Ectodermal cell (in vitro differentiated cells): ENCODE results near the gene SNW1.
A peak's percentile ranks its signal among the peaks of the same experiment; 100 is the strongest.

ENCODE experiments used
- H3K27ac ChIP-seq: 2 replicates; pipeline ENCODE4 v1.7.0; 2013; ENCODE audit warnings: mild to moderate bottlenecking, low read depth, low read length; ENCODE audit not compliant: insufficient read depth, poor library complexity, severe bottlenecking
- H3K27me3 ChIP-seq: 2 replicates; pipeline ENCODE4 v1.7.0; 2013; ENCODE audit warnings: mild to moderate bottlenecking, low read length; ENCODE audit not compliant: insufficient read depth, control insufficient read depth, poor library complexity, severe bottlenecking
- H3K36me3 ChIP-seq: one replicate; pipeline ENCODE4 v1.7.0; 2013; ENCODE audit warnings: low read length; ENCODE audit not compliant: control insufficient read depth, insufficient read depth
- H3K4me1 ChIP-seq: one replicate; pipeline ENCODE4 v1.7.0; 2013; ENCODE audit warnings: low read length; ENCODE audit not compliant: control insufficient read depth, insufficient read depth
- H3K4me3 ChIP-seq: 2 replicates; pipeline ENCODE4 v1.7.0; 2013; ENCODE audit warnings: low read depth, low read length, control low read depth; ENCODE audit not compliant: insufficient read depth
- H3K9me3 ChIP-seq: 2 replicates; pipeline ENCODE4 v1.7.0; 2013; ENCODE audit warnings: mild to moderate bottlenecking, low read length, moderate library complexity; ENCODE audit not compliant: control insufficient read depth
- WGBS, 2 experiments: methylation state at CpG; one replicate each; pipeline ENCODE4 v1.1.7; 2013; ENCODE audit warnings: missing lambda C conversion rate in 2 of 2; 5-methylcytosine and 5-hydroxymethylcytosine counted together

The SNW1 gene

DNA sequence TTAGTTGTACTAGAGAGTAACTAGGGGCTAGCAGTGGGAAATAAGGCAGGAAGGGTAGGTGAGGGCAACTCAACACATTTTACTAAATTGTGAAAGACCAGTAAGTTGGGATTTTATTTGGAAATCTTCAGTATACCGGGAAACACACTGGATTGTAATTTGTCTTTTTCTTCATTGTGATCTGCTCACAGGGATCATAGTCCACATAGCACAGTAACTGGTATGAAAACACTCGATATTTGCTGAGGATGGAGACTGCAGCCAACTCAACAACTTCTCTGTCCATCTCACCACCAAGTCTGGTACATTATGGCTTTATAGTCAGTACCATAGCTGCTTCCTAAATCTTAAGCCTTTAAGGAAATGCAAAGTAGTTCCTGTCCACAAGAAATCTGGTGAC, 50.6 kb downstream of the SNW1 start:
- Histone ChIP-seq H3K4me1 (peaks cover 6% of the 10 kb centered on the region), H3K4me3 (no peak overlapping the region), H3K9me3 (no peaks in the 10 kb centered on the region), H3K27me3 (no peaks in the 10 kb centered on the region), H3K27ac (no peak overlapping the region), H3K36me3 (peaks cover 15% of the 10 kb centered on the region)
- 94 to 98% methylated on average over 2 of the region's 2 CpGs for WGBS, 2 experiments

DNA sequence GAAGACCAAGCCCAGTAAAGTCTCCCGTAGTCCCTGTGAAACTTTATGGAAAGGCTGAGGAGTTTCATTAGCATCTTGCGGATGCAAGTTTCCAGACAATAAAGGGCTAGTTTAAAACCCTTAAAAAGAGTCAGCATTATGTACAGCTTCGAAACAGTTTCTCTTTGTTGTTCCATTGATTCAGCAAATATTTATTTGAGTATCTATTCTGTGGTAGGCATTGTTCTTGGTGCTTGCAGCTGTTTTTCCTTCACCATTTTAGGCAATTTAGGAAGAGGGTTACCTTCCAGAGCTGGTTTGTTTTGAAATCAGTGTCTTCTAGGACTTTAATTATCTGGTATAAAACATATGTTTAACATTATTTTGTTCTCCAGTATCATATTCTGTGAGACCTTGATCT, 51.5 kb downstream of the SNW1 start:
- H3K9me3 ChIP-seq = no peaks in the 10 kb centered on the region
- H3K4me3 ChIP-seq = peak overlapping the region; percentile 86
- 65 to 70% methylated on average over 3 of the region's 3 CpGs for WGBS, 2 experiments
- H3K27ac ChIP-seq = no peak overlapping the region
- H3K27me3 ChIP-seq = no peaks in the 10 kb centered on the region
- H3K4me1 ChIP-seq = peaks cover 6% of the 10 kb centered on the region
- peaks cover 14% of the 10 kb centered on the region for H3K36me3 ChIP-seq

DNA sequence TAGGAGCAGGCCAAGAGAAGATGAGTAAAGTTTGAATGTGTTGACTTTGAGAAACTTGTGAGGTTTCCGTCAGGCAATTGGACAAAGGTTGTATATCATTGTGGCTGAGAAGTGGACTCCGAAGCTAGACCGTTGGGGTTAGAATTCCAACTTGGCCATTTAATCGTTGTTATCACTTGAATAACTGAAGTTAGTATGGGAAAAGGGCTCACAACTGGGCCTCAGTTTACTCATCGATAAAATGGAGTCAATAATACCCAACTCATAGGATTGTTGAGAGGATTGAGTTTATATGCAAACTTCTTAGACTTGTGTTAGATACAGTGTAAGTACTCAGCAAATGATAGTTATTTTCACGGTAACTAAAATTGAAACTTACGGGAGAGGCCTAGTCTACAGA, 52.2 kb downstream of the SNW1 start:
- Histone ChIP-seq H3K27ac (no peak overlapping the region), H3K9me3 (no peaks in the 10 kb centered on the region), H3K36me3 (peaks cover 14% of the 10 kb centered on the region), H3K4me3 (peak overlapping the region; percentile 86), H3K27me3 (no peaks in the 10 kb centered on the region), H3K4me1 (peaks cover 6% of the 10 kb centered on the region)
- 13 to 21% methylated on average over 6 to 7 of the region's 7 CpGs for WGBS, 2 experiments

DNA sequence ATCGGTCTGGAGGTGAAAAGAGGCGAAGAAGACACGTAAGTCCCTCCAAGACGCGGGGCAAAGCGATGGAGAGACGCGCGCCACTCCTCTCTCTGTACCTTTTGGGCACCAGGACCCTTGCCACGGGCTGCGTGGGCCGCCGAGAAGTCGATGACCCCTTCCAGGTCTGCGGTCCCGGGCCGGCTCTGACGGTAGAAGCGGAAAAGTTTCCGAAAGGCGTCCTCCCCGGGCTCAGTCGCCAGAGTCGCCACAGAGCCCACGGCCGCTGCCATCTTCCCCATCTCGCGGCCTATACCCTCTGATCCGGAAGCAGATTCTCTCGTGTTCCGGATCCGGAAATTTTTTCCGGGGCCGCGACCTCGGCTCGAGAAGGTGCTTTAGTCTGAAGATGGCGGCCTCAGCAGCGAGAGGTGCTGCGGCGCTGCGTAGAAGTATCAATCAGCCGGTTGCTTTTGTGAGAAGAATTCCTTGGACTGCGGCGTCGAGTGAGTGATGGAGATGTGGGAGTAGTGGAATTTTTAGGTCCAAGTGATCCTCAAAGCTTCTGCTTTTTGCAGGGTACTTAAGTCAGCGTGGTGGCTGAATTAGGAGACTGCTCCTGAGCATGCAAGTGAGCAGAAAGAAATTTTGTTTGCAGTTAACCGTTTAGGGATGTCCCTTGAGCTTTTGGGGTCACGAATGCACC, 53.1 kb downstream of the SNW1 start, which contains the start of the genes ALKBH1 and SLIRP:
Gene ALKBH1, minus strand, starts transcription at position 300 of the 685 bp plus-strand sequence. Its CDS starts 19 bp downstream, at position 281.
Gene SLIRP, plus strand, starts transcription at position 380 of the 685 bp plus-strand sequence. Its CDS starts 9 bp downstream, at position 389.
- 0 to 1% methylated on average over 49 of the region's 49 CpGs for WGBS, 2 experiments
- H3K27ac ChIP-seq = peak within 1 kb of the TSS; percentile 69
- H3K36me3 ChIP-seq = peaks cover 19% of the 10 kb centered on the region

DNA sequence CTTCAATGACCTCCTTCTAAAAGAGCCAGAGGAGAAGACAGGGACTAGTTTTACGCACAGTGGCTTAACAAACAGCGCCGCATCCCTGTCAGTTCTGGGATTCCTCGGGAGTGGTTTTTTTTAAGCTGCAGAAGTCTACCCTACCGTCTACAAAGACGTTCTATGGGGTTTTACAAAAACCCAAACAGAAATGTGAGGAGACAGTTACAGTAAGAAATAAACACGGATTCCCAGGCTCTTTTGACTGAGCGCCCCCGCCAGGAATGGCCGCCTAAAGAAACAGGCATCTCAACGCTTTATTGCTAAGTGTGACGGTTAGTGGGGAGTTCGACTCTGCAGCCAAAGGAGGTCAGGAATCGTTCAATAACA, 53.6 kb downstream of the SNW1 start:
- H3K27me3 ChIP-seq = no peaks in the 10 kb centered on the region
- 0 to 1% methylated on average over 14 of the region's 14 CpGs for WGBS, 2 experiments
- H3K4me3 ChIP-seq = peak overlapping the region; percentile 86
- no peaks in the 10 kb centered on the region for H3K9me3 ChIP-seq
- H3K36me3 ChIP-seq = peaks cover 19% of the 10 kb centered on the region
- no peak overlapping the region for H3K27ac ChIP-seq
- H3K4me1 ChIP-seq = peaks cover 6% of the 10 kb centered on the region

More for the DNA sequence above, 53.1 kb downstream of the SNW1 start, which contains the start of the genes ALKBH1 and SLIRP:
- Histone ChIP-seq H3K9me3 (no peaks in the 10 kb centered on the region), H3K4me3 (peak within 1 kb of the TSS; percentile 86), H3K27me3 (no peaks in the 10 kb centered on the region), H3K4me1 (peaks cover 6% of the 10 kb centered on the region)

DNA sequence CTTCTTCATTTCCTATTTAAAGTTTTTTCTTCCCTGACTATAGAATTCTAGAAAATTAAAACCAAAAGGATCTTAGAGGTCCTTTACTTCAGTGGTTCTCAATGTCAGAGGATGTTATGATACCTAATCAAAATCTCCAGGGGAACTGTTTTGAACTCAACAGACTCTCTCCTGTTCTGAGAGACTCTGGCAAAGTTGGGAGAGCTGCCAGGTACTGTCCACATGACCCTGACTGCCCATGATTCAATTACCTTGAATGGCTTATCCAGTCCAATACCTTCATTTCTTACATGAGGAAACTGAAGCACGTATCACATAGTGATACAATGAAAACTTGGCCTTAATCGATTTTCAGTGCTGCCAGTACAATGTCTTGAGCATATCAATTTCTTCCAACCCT, 69.7 kb downstream of the SNW1 start:
- no peaks in the 10 kb centered on the region for H3K9me3 ChIP-seq
- no peak overlapping the region for H3K4me3 ChIP-seq
- no peak overlapping the region for H3K27ac ChIP-seq
- H3K27me3 ChIP-seq = no peaks in the 10 kb centered on the region
- 90 to 96% methylated on average over 2 of the region's 2 CpGs for WGBS, 2 experiments
- H3K36me3 ChIP-seq = peaks cover 4% of the 10 kb centered on the region
- no peaks in the 10 kb centered on the region for H3K4me1 ChIP-seq

DNA sequence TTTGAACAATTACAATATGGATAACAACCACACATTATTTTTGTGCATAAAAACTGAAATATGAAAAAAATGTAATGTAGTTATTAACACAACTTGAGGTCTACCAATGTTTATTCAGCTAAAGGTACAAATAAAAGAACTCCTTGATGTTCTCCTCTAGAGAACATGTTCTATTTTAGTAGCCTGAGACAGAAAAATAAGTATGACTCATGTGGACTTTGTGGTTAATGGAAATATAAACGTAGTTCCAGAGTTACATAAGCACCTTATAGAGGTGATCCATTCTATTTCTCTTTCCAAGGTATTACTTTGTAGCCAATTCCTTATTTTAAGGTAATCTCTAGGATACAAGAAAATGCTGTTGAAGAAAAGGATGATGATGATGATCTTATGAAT, 78.8 kb downstream of the SNW1 start:
- Histone ChIP-seq H3K4me1 (no peaks in the 10 kb centered on the region), H3K9me3 (no peaks in the 10 kb centered on the region), H3K4me3 (no peak overlapping the region), H3K36me3 (no peaks in the 10 kb centered on the region), H3K27ac (no peak overlapping the region), H3K27me3 (no peaks in the 10 kb centered on the region)
- WGBS, 2 experiments = 100% methylated on average over 1 of the region's 1 CpG

DNA sequence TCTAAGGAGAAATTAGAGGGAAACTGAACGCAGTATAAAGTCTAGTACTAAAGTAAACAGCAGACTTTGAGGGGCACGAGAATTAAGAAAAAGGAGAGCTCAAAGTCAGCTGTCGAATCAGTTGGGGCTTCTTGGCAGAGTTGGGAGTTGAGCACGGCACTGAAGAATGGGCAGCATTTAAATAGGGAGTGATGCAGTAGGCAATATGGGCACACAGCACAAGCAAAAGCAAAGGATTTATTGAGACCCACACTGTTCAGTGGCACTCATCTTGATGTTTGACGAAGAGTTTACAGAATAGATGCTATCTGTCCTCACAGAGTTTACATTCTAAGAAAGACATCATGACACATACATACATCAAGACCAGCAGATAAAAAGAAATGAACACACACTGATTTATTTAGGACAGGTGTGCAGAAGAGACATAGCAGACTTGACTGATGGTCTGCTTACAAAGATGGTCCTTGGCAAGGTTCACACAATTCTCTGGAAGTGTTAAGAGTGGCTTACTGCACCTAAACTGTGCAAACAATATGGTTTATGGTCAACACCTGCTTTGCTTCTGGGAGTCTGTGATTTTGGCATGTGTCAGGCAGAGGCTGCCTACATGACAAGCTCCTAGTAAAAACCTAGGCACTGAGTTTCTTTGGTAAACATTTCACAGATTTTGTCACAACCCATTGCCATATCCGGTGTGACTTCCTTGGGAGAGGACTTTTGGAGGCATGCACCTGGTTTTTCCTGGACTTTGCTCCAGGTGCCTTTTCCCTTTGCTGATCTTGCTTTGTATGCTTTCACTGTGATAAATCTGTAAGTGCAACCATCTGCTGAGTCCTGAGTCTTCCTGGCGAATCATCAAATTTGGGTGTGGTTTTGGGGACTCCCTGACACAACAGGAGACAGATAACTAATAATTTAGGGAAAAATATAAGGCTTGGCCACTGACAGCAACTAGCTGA, 79.5 kb downstream of the SNW1 start:
- Histone ChIP-seq H3K9me3 (no peaks in the 10 kb centered on the region), H3K4me1 (no peaks in the 10 kb centered on the region), H3K4me3 (no peak overlapping the region), H3K36me3 (no peaks in the 10 kb centered on the region), H3K27me3 (no peaks in the 10 kb centered on the region), H3K27ac (no peak overlapping the region)
- 90 to 96% methylated on average over 7 of the region's 7 CpGs for WGBS, 2 experiments

DNA sequence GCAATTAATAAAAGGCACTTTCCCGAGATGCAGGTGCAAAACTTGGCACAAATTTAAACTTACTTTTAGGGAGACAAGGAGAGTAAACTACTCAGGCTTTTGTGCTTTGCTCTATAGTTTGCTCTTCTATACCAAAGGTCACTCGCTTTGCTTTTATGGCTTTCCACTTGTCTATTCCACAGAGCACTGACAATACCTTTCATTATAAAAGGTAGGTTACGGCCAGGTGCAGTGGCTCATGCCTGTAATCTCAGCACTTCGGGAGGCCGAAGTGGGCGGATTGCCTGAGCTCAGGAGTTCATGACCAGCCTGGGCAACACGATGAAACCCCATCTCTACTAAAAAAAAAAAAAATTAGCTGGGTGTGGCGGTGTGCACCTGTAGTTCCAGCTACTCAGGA, 86.0 kb downstream of the SNW1 start:
- H3K4me3 ChIP-seq = no peak overlapping the region
- WGBS, 2 experiments = 88 to 95% methylated on average over 8 of the region's 8 CpGs
- H3K36me3 ChIP-seq = peaks cover 4% of the 10 kb centered on the region
- no peaks in the 10 kb centered on the region for H3K4me1 ChIP-seq
- no peak overlapping the region for H3K27ac ChIP-seq
- H3K9me3 ChIP-seq = no peaks in the 10 kb centered on the region
- H3K27me3 ChIP-seq = no peaks in the 10 kb centered on the region

DNA sequence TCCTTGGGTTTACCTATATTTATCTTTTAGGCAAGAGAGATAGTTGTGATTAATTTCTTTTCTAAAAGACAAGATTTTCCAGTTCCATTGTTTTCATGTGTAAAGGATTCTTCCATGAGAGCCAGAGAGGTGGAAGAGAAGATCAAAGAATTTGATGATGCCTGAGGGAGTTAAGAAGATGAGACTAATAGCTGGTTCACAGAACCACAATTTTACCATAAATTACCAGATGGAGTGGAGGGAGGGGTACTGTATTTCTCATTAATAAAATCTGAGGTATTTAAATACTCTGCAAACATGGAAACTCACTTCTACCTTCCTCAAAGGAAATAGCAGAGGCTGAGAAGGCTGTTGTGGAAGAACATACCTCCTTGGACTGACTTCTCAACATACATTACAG, 87.8 kb downstream of the SNW1 start:
- Histone ChIP-seq H3K27me3 (no peaks in the 10 kb centered on the region), H3K9me3 (no peaks in the 10 kb centered on the region), H3K4me3 (no peak overlapping the region), H3K27ac (no peak overlapping the region), H3K36me3 (peaks cover 4% of the 10 kb centered on the region), H3K4me1 (no peaks in the 10 kb centered on the region)
